Skeletal muscle tissue (tissue), 4 donors: ENCODE results near the gene CD3E. TPM values are rescaled to one million over a fixed set of nuclear protein-coding genes. Genes with fewer than 3 reads are reported as not detected.

Experiments
- H3K27ac ChIP-seq: one replicate; pipeline ENCODE4 v1.7.0; 2013; ENCODE audit warnings: mild to moderate bottlenecking, low read depth, low read length, inconsistent platforms
- H3K27me3 ChIP-seq, 3 donors: one replicate each; pipeline ENCODE4 v1.7.0; 2013; ENCODE audit warnings: low read length in 3 of 3; ENCODE audit not compliant: control insufficient read depth in 3 of 3, insufficient read depth in 3 of 3
- H3K36me3 ChIP-seq, 3 donors: one replicate each; pipeline ENCODE4 v1.7.0; 2013; ENCODE audit warnings: low read length in 3 of 3; ENCODE audit not compliant: control insufficient read depth in 3 of 3, insufficient read depth in 3 of 3
- H3K4me1 ChIP-seq, 3 donors: one replicate each; pipeline ENCODE4 v1.7.0; 2013; ENCODE audit warnings: low read length in 3 of 3, mild to moderate bottlenecking in 3 of 3; ENCODE audit not compliant: control insufficient read depth in 3 of 3, insufficient read depth in 3 of 3
- H3K4me3 ChIP-seq, 3 donors: one replicate each; pipeline ENCODE4 v1.7.0; 2013; ENCODE audit warnings: low read length in 3 of 3
- H3K9ac ChIP-seq, 3 donors: one replicate each; pipeline ENCODE4 v1.7.0; 2013; ENCODE audit warnings: low read length in 3 of 3, mild to moderate bottlenecking in 3 of 3, moderate library complexity in 2 of 3, low read depth in 1 of 3
- H3K9me3 ChIP-seq, 3 donors: one replicate each; pipeline ENCODE4 v1.7.0; 2013; ENCODE audit warnings: low read length in 3 of 3; ENCODE audit not compliant: control insufficient read depth in 3 of 3
- total RNA-seq: library from RNA; depleted of rRNA; stranded (reverse); fragments of >200 nt; gene quantifications from one replicate; pipeline ENCODE4 v1.2.3, GENCODE V29; 2014
- donor health status: Osteomylitis.

Gene CD3E
- not detected for total RNA-seq

DNA sequence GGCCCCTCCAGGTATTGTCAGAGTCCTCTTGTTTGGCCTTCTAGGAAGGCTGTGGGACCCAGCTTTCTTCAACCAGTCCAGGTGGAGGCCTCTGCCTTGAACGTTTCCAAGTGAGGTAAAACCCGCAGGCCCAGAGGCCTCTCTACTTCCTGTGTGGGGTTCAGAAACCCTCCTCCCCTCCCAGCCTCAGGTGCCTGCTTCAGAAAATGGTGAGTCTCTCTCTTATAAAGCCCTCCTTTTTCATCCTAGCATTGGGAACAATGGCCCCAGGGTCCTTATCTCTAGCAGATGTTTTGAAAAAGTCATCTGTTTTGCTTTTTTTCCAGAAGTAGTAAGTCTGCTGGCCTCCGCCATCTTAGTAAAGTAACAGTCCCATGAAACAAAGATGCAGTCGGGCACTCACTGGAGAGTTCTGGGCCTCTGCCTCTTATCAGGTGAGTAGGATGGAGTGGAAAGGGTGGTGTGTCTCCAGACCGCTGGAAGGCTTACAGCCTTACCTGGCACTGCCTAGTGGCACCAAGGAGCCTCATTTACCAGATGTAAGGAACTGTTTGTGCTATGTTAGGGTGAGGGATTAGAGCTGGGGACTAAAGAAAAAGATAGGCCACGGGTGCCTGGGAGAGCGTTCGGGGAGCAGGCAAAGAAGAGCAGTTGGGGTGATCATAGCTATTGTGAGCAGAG is at the start of gene CD3E:
Gene CD3E, plus strand, starts transcription at position 163 of the 681 bp plus-strand sequence. Its CDS starts 223 bp downstream, at position 386.
- Histone ChIP-seq H3K9me3 (no peaks in the 10 kb centered on the region), H3K36me3 (no peaks in the 10 kb centered on the region), H3K27me3 (peaks cover 4 to 17% (median 10%) of the 10 kb centered on the region in 3 donors), H3K4me1 (no peaks in the 10 kb centered on the region), H3K9ac (no peak within 1 kb of the TSS), H3K4me3 (no peak within 1 kb of the TSS), H3K27ac (no peak within 1 kb of the TSS)

DNA sequence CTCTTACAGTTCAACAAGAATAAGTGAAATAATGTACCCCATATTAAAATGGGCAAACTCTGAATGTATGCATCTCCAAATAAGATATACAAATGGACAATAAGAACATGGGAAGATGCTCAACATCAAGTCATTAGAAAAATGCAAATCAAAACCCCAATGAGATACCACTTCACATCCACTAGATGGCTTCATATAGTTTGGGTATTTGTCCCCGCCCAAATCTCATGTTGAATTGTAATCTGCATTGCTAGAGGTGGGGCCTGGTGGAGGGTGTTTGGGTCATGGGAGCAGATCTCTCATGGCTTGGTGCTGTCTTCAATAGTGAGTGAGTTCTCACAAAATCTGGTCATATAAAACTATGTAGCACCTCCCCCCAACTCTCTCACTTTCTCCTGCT is 46.1 kb upstream of the CD3E start:
- H3K9ac ChIP-seq, result no peak overlapping the region
- no peak overlapping the region for H3K27ac ChIP-seq
- H3K36me3 ChIP-seq, result no peaks in the 10 kb centered on the region
- peaks cover 19 to 26% (median 24%) of the 10 kb centered on the region in 3 donors for H3K27me3 ChIP-seq
- H3K4me1 ChIP-seq, result peaks cover 0 to 2% (median 1%) of the 10 kb centered on the region in 3 donors
- peaks cover 0 to 3% (median 0%) of the 10 kb centered on the region in 3 donors for H3K9me3 ChIP-seq
- no peak overlapping the region for H3K4me3 ChIP-seq

DNA sequence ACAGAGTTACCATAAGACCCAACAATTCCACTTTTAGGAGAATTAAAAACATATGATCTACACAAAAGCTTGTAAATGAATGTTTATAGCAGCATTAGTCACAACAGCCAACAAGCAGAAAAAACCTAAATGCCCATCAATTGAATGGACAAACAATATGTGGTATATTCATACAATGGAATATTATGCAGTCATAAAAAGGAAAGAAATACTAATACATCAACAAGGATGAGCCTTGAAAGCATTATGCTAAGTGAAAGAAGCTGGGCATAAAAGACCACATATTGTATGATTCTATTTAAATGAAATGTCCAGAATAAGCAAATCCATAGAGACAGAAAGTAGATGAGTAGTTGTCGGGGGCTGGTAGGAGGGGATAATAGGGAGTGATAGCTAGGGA is 45.4 kb upstream of the CD3E start:
- H3K9ac ChIP-seq, result no peak overlapping the region
- H3K27me3 ChIP-seq, result peaks cover 26 to 34% (median 30%) of the 10 kb centered on the region in 3 donors
- no peak overlapping the region for H3K4me3 ChIP-seq
- no peak overlapping the region for H3K27ac ChIP-seq
- H3K4me1 ChIP-seq, result peaks cover 6 to 9% (median 8%) of the 10 kb centered on the region in 3 donors
- H3K9me3 ChIP-seq, result peaks cover 0 to 3% (median 0%) of the 10 kb centered on the region in 3 donors
- H3K36me3 ChIP-seq, result no peaks in the 10 kb centered on the region

DNA sequence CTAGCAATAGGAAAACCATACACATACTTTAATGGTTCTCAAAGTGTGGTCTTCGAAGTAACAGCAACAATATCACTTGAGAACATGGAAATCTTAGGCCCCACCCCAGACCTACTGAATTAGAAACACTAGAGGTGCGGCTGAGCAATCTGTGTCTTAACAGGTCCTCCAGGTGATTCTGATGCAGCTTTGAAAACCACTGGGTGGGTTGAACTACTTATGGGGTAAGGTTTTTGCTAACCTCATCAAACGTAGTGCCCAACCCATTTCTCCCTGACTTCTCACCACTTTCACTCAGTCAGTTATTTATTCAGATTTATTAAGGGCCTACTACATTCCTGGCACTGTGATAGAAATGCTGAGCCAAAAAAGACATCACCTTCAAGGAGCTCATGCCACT is 44.2 kb upstream of the CD3E start:
- Histone ChIP-seq H3K9me3 (peaks cover 0 to 3% (median 0%) of the 10 kb centered on the region in 3 donors), H3K27me3 (peaks cover 34 to 40% (median 36%) of the 10 kb centered on the region in 3 donors), H3K4me3 (no peak overlapping the region), H3K36me3 (no peaks in the 10 kb centered on the region), H3K4me1 (peaks cover 7 to 12% (median 11%) of the 10 kb centered on the region in 3 donors), H3K27ac (no peak overlapping the region), H3K9ac (no peak overlapping the region)

DNA sequence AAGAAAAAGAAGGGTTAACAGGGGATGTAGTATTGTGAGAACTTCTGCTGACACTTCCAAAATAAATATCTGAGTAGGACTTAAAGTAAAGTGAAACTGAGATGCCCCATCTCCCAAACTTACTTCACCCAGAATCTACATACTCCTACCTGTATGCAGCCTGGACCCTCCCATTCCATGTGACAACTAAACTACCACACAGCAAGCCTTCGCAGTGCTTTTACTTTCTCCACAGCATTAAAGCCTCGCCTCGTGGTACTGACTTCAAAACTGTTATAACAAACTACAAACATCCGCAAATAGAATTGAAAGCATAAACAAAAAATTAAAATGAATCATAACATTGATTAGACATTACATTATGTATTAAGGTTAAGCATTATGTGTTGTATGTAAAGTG is 41.4 kb upstream of the CD3E start:
- Histone ChIP-seq H3K9ac (no peak overlapping the region), H3K9me3 (peaks cover 0 to 3% (median 0%) of the 10 kb centered on the region in 3 donors), H3K4me1 (peaks cover 7 to 12% (median 11%) of the 10 kb centered on the region in 3 donors), H3K36me3 (no peaks in the 10 kb centered on the region), H3K27ac (no peak overlapping the region), H3K27me3 (peaks cover 36 to 45% (median 38%) of the 10 kb centered on the region in 3 donors), H3K4me3 (peak overlapping the region in 1 of 3 donors; percentile 63)

DNA sequence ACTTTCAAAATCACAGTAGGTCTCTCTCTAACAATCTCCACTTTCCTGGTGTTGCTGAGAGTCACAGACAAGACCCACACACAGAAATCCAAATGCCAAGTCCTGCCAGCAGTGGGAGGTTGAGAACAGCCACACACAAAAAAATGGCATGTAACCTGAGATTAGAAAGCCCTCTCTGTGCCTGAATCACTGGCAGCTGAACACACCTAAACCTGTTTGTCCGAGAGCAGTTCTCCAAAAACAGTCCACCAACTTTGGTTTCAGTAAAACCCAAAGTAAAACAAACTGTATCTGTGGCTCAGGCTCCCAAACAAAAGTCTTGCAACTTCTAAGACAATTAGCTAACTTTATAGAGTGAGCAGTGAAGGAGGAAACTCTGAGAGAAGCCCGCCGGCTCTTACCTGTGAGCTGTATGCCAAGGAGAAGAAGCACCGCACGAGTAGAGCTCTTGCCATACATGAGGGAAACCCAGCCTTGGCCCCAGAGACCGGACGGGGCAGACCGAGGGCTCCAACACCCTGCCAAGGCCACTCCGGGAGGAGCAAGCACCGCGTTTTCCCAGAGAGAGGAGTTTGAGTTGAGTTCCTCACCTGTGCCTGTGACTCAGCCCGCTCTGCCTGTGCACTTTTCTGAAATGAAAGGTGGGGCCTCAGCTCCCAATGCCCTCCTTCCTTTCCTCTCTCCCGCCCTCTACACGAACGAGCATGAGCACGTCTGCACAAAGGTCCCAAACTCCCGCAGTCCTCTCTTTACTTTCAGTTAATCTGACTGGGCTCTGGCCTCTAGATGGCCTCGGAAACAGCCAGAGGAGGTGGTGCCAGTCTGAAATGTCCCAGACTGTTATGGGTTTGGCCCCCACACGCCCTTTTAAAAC is 40.6 kb upstream of the CD3E start, which contains the start of gene MPZL2:
Gene MPZL2, minus strand, starts transcription at position 603 of the 874 bp plus-strand sequence. Its CDS starts 144 bp downstream, at position 459.
- Histone ChIP-seq H3K9ac (peak within 1 kb of the TSS; percentile 39 to 66 (median 47)), H3K36me3 (no peaks in the 10 kb centered on the region), H3K9me3 (peaks cover 0 to 3% (median 0%) of the 10 kb centered on the region in 3 donors), H3K4me1 (peaks cover 7 to 12% (median 11%) of the 10 kb centered on the region in 3 donors), H3K27me3 (peaks cover 36 to 42% (median 38%) of the 10 kb centered on the region in 3 donors), H3K4me3 (peak within 1 kb of the TSS; percentile 52 to 69 (median 63)), H3K27ac (peak within 1 kb of the TSS; percentile 26)

DNA sequence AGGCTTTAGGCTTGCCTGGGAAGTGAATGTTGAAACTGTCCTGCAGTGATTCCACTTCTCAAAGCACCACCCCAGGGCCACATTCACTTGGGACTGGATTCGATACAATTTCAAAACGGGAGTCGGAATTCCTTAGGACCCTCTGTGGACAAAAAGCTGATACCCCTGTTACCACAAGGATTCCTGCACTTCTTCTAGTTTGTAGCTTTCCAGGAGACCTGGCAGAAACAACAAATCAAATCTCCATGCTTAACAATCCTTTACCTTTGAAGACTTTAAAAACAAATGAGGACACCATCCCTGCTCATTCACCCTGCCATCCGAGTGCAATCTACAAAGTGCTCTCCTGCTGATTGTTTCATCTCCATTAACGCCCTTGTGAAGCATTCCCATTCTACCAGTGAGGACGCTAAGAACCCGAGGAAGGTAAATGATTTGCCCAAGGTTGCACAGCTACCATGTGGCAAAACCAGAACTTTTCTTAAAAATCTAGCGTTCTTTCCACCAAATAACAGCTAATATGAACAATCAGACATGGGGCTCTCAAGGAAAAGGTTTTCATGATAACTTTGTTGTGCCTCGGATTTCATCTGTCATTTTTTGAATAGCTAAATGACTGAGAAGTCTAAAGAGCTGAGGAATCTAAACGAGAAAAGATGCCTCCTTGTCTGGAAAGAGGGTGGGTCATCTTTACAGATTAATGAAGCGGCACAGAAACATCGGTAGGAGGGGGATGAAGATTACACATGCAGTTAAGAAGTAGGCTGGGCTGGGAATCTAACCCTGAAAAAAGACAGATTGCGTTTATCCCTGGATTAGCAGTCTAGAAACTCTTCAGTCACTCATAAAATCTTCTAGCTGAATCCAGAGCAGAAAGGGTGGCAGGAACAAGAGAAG is 39.7 kb upstream of the CD3E start:
- peak overlapping the region; percentile 52 to 69 (median 63) for H3K4me3 ChIP-seq
- peak overlapping the region; percentile 26 for H3K27ac ChIP-seq
- H3K9me3 ChIP-seq, result no peaks in the 10 kb centered on the region
- H3K27me3 ChIP-seq, result peaks cover 36 to 42% (median 38%) of the 10 kb centered on the region in 3 donors
- peak overlapping the region in 1 of 3 donors; percentile 39 for H3K9ac ChIP-seq
- no peaks in the 10 kb centered on the region for H3K36me3 ChIP-seq
- H3K4me1 ChIP-seq, result peaks cover 7 to 12% (median 11%) of the 10 kb centered on the region in 3 donors

DNA sequence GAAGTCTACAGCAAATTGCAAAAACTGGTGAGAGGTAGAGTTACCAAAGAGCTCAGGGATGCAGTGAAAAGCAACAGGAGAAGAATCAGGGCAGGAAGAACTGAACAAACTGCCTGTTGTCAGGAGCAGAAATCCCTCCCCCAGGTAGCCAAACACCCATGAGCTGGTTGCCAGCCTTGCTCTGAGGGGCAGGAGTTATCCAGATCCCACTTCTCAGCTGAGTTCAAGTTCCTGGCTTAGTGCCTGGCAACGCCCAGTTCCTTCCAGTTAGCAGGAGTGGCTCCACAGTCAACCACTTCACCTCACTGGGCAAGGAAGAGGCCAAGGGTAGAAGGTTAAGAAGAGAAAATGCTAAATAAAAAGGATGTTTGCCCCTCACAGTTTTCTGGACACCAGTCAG is 38.6 kb upstream of the CD3E start:
- peak overlapping the region; percentile 17 for H3K27ac ChIP-seq
- no peaks in the 10 kb centered on the region for H3K9me3 ChIP-seq
- no peaks in the 10 kb centered on the region for H3K36me3 ChIP-seq
- no peak overlapping the region for H3K4me3 ChIP-seq
- H3K27me3 ChIP-seq, result peaks cover 36 to 44% (median 38%) of the 10 kb centered on the region in 3 donors
- peaks cover 7 to 12% (median 11%) of the 10 kb centered on the region in 3 donors for H3K4me1 ChIP-seq
- H3K9ac ChIP-seq, result no peak overlapping the region

DNA sequence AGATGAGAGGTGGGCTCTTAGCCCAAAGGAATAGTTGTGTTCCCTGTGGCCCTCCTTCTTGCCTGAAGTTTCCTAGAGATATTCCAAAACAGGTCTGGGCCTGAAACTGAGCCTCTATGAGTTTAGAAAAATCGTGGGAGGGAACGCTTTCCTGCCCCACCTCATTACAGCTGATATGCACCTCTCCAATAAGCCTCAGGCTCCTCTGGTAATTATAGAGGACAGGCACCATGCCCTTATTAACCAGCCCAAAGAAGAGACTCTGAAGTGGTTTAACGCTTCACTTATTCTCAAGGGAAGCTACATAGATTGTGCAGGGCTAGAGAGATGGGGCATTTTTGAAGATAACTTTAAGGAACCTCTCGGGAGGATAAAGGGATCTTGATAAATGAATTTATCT is 37.0 kb upstream of the CD3E start:
- no peaks in the 10 kb centered on the region for H3K9me3 ChIP-seq
- H3K36me3 ChIP-seq, result no peaks in the 10 kb centered on the region
- H3K4me3 ChIP-seq, result no peak overlapping the region
- no peak overlapping the region for H3K27ac ChIP-seq
- H3K27me3 ChIP-seq, result peaks cover 24 to 33% (median 27%) of the 10 kb centered on the region in 3 donors
- H3K9ac ChIP-seq, result no peak overlapping the region
- H3K4me1 ChIP-seq, result peaks cover 7 to 12% (median 9%) of the 10 kb centered on the region in 3 donors
